Measurements from ENCODE around the gene ATL2.

ATL2 gene

GRCh38 chr2:38254796-38255195, 122.3 kb downstream of the ATL2 start:
- Histone ChIP-seq H3K79me2 (ENCODE audit: insufficient read depth, low read length) (no peaks in the 10 kb centered on the region), H3K9ac (ENCODE audit: low read length) (no peak overlapping the region), H4K20me1 (ENCODE audit: insufficient read depth, low read length) (no peaks in the 10 kb centered on the region), H3K4me1 (ENCODE audit: insufficient read depth, low read length, severe bottlenecking) (no peaks in the 10 kb centered on the region), H3K4me2 (ENCODE audit: low read length) (no peak overlapping the region), H2AFZ (ENCODE audit: low read length) (no peak overlapping the region), H3F3A (ENCODE audit: insufficient read depth, low read length) (no peaks in the 10 kb centered on the region), H3K4me3 (ENCODE audit: low read depth, low read length, poor library complexity, severe bottlenecking) (no peak overlapping the region), H3K27me3 (ENCODE audit: insufficient read depth, low read length) (no peaks in the 10 kb centered on the region), H3K27ac (ENCODE audit: low read depth, low read length, poor library complexity, severe bottlenecking) (no peak overlapping the region), H3K9me2 (ENCODE audit: low read depth, low read length) (no peaks in the 10 kb centered on the region), H3K36me3 (ENCODE audit: insufficient read depth, low read length) (no peaks in the 10 kb centered on the region), H3K9me3 (ENCODE audit: low read length) (no peaks in the 10 kb centered on the region)
- TF ChIP-seq CTCF (IDR thresholded peaks at IDR 0.05; ENCODE audit: low read length) (no peak), EZH2 (IDR thresholded peaks at IDR 0.05; ENCODE audit: borderline replicate concordance, low read length) (no peak)

GRCh38 chr2:38251940-38252339, 125.1 kb downstream of the ATL2 start:
- Histone ChIP-seq H3K4me3 (ENCODE audit: low read depth, low read length, poor library complexity, severe bottlenecking) (no peak overlapping the region), H3K9ac (ENCODE audit: low read length) (no peak overlapping the region), H3K27ac (ENCODE audit: low read depth, low read length, poor library complexity, severe bottlenecking) (no peak overlapping the region), H3K9me2 (ENCODE audit: low read depth, low read length) (no peaks in the 10 kb centered on the region), H3K4me2 (ENCODE audit: low read length) (no peak overlapping the region), H3K9me3 (ENCODE audit: low read length) (no peaks in the 10 kb centered on the region), H3K79me2 (ENCODE audit: insufficient read depth, low read length) (no peaks in the 10 kb centered on the region), H3K36me3 (ENCODE audit: insufficient read depth, low read length) (no peaks in the 10 kb centered on the region), H4K20me1 (ENCODE audit: insufficient read depth, low read length) (no peaks in the 10 kb centered on the region), H3K4me1 (ENCODE audit: insufficient read depth, low read length, severe bottlenecking) (no peaks in the 10 kb centered on the region), H2AFZ (ENCODE audit: low read length) (no peak overlapping the region), H3K27me3 (ENCODE audit: insufficient read depth, low read length) (no peaks in the 10 kb centered on the region), H3F3A (ENCODE audit: insufficient read depth, low read length) (no peaks in the 10 kb centered on the region)
- TF ChIP-seq CTCF (IDR thresholded peaks at IDR 0.05; ENCODE audit: low read length) (no peak), EZH2 (IDR thresholded peaks at IDR 0.05; ENCODE audit: borderline replicate concordance, low read length) (no peak)

- Histone ChIP-seq H3K4me2 (ENCODE audit: low read length) (no peak overlapping the region), H3K27me3 (ENCODE audit: insufficient read depth, low read length) (no peaks in the 10 kb centered on the region), H2AFZ (ENCODE audit: low read length) (no peak overlapping the region), H3K79me2 (ENCODE audit: insufficient read depth, low read length) (no peaks in the 10 kb centered on the region), H3K4me3 (ENCODE audit: low read depth, low read length, poor library complexity, severe bottlenecking) (no peak overlapping the region), H3K9me3 (ENCODE audit: low read length) (no peaks in the 10 kb centered on the region), H3K9me2 (ENCODE audit: low read depth, low read length) (no peaks in the 10 kb centered on the region), H4K20me1 (ENCODE audit: insufficient read depth, low read length) (no peaks in the 10 kb centered on the region), H3F3A (ENCODE audit: insufficient read depth, low read length) (no peaks in the 10 kb centered on the region), H3K27ac (ENCODE audit: low read depth, low read length, poor library complexity, severe bottlenecking) (no peak overlapping the region), H3K9ac (ENCODE audit: low read length) (no peak overlapping the region), H3K36me3 (ENCODE audit: insufficient read depth, low read length) (no peaks in the 10 kb centered on the region), H3K4me1 (ENCODE audit: insufficient read depth, low read length, severe bottlenecking) (no peaks in the 10 kb centered on the region)
- no peak for TF ChIP-seq CTCF (IDR thresholded peaks at IDR 0.05; ENCODE audit: low read length)
- no peak for TF ChIP-seq EZH2 (IDR thresholded peaks at IDR 0.05; ENCODE audit: borderline replicate concordance, low read length)
These were observed 128.4 kb downstream of the ATL2 start for GRCh38 chr2:38248707-38249106.
